IMR-90 (cell line): ENCODE measurements around the gene KIF5C. TPM values are rescaled to one million over a fixed set of nuclear protein-coding genes. Genes with fewer than 3 reads are reported as not detected.

Experiments
- ATAC-seq: fragments of 200-7000 bp; cut with Tn5 transposase; 2 replicates; pipeline ENCODE4 v1.9.1; 2020; ENCODE audit warnings: low read depth, mild to moderate bottlenecking, moderate library complexity
- BruUV-seq: library from RNA; stranded (reverse); fragments of 400-500 nt; replicated peaks from 2 replicates; lab custom pipeline; 2021; lab: Mats Ljungman, UMichigan
- CTCF ChIA-PET: fragments of 300-600 bp; formaldehyde crosslinking; extraction: SDS; loops from one replicate; lab custom pipeline; 2021; ENCODE audit warnings: antibody characterized with exemption; lab: Yijun Ruan, JAX
- POLR2A ChIA-PET: fragments of 300-600 bp; sonication (Branson Sonifier 250); formaldehyde crosslinking; loops from one replicate; lab custom pipeline; 2022; ENCODE audit warnings: antibody characterized with exemption; ENCODE audit not compliant: unreplicated experiment; lab: Charles Lee
- DNase-seq: peaks from one replicate; pipeline ENCODE4 v3.0.0; 2013
- H2AFZ ChIP-seq: replicated peaks from 2 replicates; pipeline ENCODE3; 2013; ENCODE audit warnings: low read length, mild to moderate bottlenecking; ENCODE audit not compliant: poor library complexity
- H2AK5ac ChIP-seq: 2 replicates; pipeline ENCODE4 v1.6.1; 2013; ENCODE audit warnings: low read depth, low read length, inconsistent platforms
- H2AK9ac ChIP-seq: replicated peaks from 2 replicates; pipeline ENCODE3; 2013; ENCODE audit warnings: mild to moderate bottlenecking, low read depth, low read length, moderate library complexity; ENCODE audit not compliant: poor library complexity
- H2BK120ac ChIP-seq: 2 replicates; pipeline ENCODE4 v1.6.1; 2013; ENCODE audit warnings: low read depth, low read length, inconsistent platforms
- H2BK15ac ChIP-seq: 3 replicates; pipeline ENCODE4 v1.6.1; 2013; ENCODE audit warnings: low read depth, low read length, inconsistent platforms
- H2BK20ac ChIP-seq: 2 replicates; pipeline ENCODE4 v1.6.1; 2013; ENCODE audit warnings: low read depth, mild to moderate bottlenecking, inconsistent platforms, low read length, moderate library complexity
- H2BK5ac ChIP-seq: 2 replicates; pipeline ENCODE4 v1.6.1; 2013; ENCODE audit warnings: mild to moderate bottlenecking, low read depth, low read length, inconsistent platforms; ENCODE audit not compliant: poor library complexity, severe bottlenecking
- H3K14ac ChIP-seq: replicated peaks from 2 replicates; pipeline ENCODE4 v1.6.1; 2013; ENCODE audit warnings: low read depth, low read length, inconsistent platforms
- H3K18ac ChIP-seq: 2 replicates; pipeline ENCODE4 v1.6.1; 2013; ENCODE audit warnings: low read depth, low read length, control low read depth
- H3K23ac ChIP-seq: 2 replicates; pipeline ENCODE4 v1.6.1; 2013; ENCODE audit warnings: low read depth, low read length, inconsistent platforms
- H3K27ac ChIP-seq: 2 replicates; pipeline ENCODE4 v1.5.1; 2013; ENCODE audit warnings: mild to moderate bottlenecking, control low read depth, low read length; ENCODE audit not compliant: insufficient read depth
- H3K27me3 ChIP-seq: 2 replicates; pipeline ENCODE4 v1.6.1; 2013; ENCODE audit warnings: low read length; ENCODE audit not compliant: control insufficient read depth, insufficient read depth
- H3K36me3 ChIP-seq: 2 replicates; pipeline ENCODE4 v1.6.1; 2013; ENCODE audit warnings: low read length, mixed read lengths; ENCODE audit not compliant: control insufficient read depth, insufficient read depth
- H3K4ac ChIP-seq: 2 replicates; pipeline ENCODE4 v1.6.1; 2013; ENCODE audit warnings: low read depth, low read length, inconsistent platforms
- H3K4me1 ChIP-seq: 2 replicates; pipeline ENCODE4 v1.6.1; 2013; ENCODE audit warnings: low read length, mixed read lengths; ENCODE audit not compliant: control insufficient read depth, insufficient read depth
- H3K4me2 ChIP-seq: 2 replicates; pipeline ENCODE4 v1.6.1; 2013; ENCODE audit warnings: low read depth, mild to moderate bottlenecking, control low read depth, low read length, moderate library complexity
- H3K4me3 ChIP-seq: 2 replicates; pipeline ENCODE4 v1.5.1; 2013; ENCODE audit warnings: low read depth, mild to moderate bottlenecking, control low read depth, low read length, moderate library complexity; ENCODE audit not compliant: insufficient read depth
- H3K56ac ChIP-seq: 2 replicates; pipeline ENCODE4 v1.6.1; 2013; ENCODE audit warnings: low read length, inconsistent platforms; ENCODE audit not compliant: insufficient read depth; ENCODE audit errors: extremely low read depth
- H3K79me1 ChIP-seq, 2 experiments: 2 replicates each; pipeline ENCODE4 v1.6.1; 2013; ENCODE audit warnings: low read length in 2 of 2, inconsistent platforms in 1 of 2, low read depth in 1 of 2
- H3K9ac ChIP-seq: 2 replicates; pipeline ENCODE4 v1.6.1; 2013; ENCODE audit warnings: low read depth, low read length, control low read depth
- H3K9me1 ChIP-seq: 2 replicates; pipeline ENCODE4 v1.6.1; 2013; ENCODE audit warnings: low read length, inconsistent platforms; ENCODE audit not compliant: insufficient read depth
- H3K9me3 ChIP-seq: 2 replicates; pipeline ENCODE4 v1.6.1; 2013; ENCODE audit warnings: low read length; ENCODE audit not compliant: control insufficient read depth, insufficient read depth
- H4K20me1 ChIP-seq: 2 replicates; pipeline ENCODE4 v1.6.1; 2013; ENCODE audit warnings: low read length, inconsistent platforms; ENCODE audit not compliant: insufficient read depth
- H4K5ac ChIP-seq: 2 replicates; pipeline ENCODE4 v1.6.1; 2013; ENCODE audit warnings: mild to moderate bottlenecking, low read depth, low read length, control low read depth
- H4K8ac ChIP-seq, 2 experiments: 2 replicates each; pipeline ENCODE4 v1.6.1; 2013; ENCODE audit warnings: low read depth in 2 of 2, low read length in 2 of 2, control low read depth in 1 of 2, inconsistent platforms in 1 of 2
- H4K91ac ChIP-seq: 2 replicates; pipeline ENCODE4 v1.6.1; 2013; ENCODE audit warnings: low read depth, low read length, inconsistent platforms; ENCODE audit not compliant: insufficient read depth
- MAFK ChIP-seq: IDR thresholded peaks from 2 replicates; pipeline ENCODE4 v1.6.1; 2012; ENCODE audit warnings: low read depth, low read length, improper control_type of control experiment
- MAZ ChIP-seq: IDR thresholded peaks from 2 replicates; pipeline ENCODE4 v1.6.1; 2012; ENCODE audit warnings: low read depth, mild to moderate bottlenecking, low read length, improper control_type of control experiment, moderate library complexity, borderline replicate concordance
- WGBS, 2 experiments: methylation state at CpG; one replicate each; pipeline versions ENCODE4 v1.1.5 to v1.1.7; 2013; ENCODE audit warnings: missing lambda C conversion rate in 2 of 2; ENCODE audit not compliant: insufficient read length in 1 of 2; ENCODE audit errors: extremely low coverage in 2 of 2; 5-methylcytosine and 5-hydroxymethylcytosine counted together
- dilution Hi-C: fragments of 300-500 bp; cut with HindIII; formaldehyde crosslinking; loops from one replicate; pipeline ENCODE4 v1.14.3; 2018; ENCODE audit warnings: low sequenced_read_pairs; ENCODE audit not compliant: unreplicated experiment
- in situ Hi-C: fragments of 300-500 bp; cut with MboI; formaldehyde crosslinking; loops from 3 replicates; pipeline ENCODE4 v1.14.3; 2019; ENCODE audit warnings: low sequenced_read_pairs, inconsistent platforms, mixed read lengths
- intact Hi-C: fragments of 100-400 bp; cut with micrococcal nuclease; formaldehyde crosslinking; loops from 2 replicates; pipeline ENCODE4 v1.10.0; 2022
- polyA plus RNA-seq, 3 experiments: library from polyadenylated mRNA; depleted of rRNA; stranded (reverse); fragments of >200 nt; gene quantifications; 2 replicates each; pipeline ENCODE4 v1.2.3, GENCODE V29; 2012; ENCODE audit warnings: low replicate concordance in 1 of 3
- total RNA-seq: library from RNA; depleted of rRNA; stranded (reverse); fragments of >200 nt; gene quantifications from 2 replicates; pipeline ENCODE4 v1.2.3, GENCODE V29; 2012

Gene KIF5C
- total and polyA plus RNA-seq, 2 of the 4 experiments (the other 2 are of a cell fraction): 0.10 to 0.18 TPM

DNA sequence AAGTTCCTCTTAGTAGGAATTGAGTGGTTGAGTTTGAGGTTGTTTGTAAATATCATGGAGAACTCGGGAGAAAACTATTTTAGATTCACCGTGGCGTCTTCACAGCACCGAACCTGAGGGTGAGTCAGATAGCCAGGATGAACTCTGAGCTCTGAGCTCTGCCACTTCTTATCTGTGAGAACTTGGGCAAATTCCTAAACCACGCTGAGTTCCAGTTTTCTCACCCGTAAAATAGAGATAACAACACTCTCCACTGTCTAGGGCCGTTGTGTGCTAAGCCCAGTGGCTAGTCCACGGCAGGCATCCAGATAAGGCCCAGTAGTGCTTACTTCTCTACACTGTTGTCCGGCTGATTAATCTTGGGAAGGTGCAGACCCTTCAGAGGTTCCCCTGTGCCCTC, 7.0 kb downstream of the KIF5C start:
- H4K20me1 ChIP-seq: no peaks in the 10 kb centered on the region
- no peak overlapping the region for H4K91ac ChIP-seq
- H2BK5ac ChIP-seq: no peak overlapping the region
- H3K9me1 ChIP-seq: no peaks in the 10 kb centered on the region
- intact Hi-C loops: no loop called here
- no peak overlapping the region for H3K4me3 ChIP-seq
- H3K14ac ChIP-seq: no peak overlapping the region
- no TSS peak for BruUV-seq
- DNase-seq (no peak), ATAC-seq (no peak)
- no peak overlapping the region for H2AK5ac ChIP-seq
- no peaks in the 10 kb centered on the region for H3K36me3 ChIP-seq
- dilution Hi-C loops: no loop called here
- H3K79me1 ChIP-seq: no peaks in the 10 kb centered on the region
- H3K18ac ChIP-seq: no peak overlapping the region
- in situ Hi-C loops: no loop called here
- H3K9me3 ChIP-seq: no peaks in the 10 kb centered on the region
- no peak overlapping the region for H3K4ac ChIP-seq
- ChIA-PET CTCF (no interaction called here), POLR2A (no interaction called here)
- WGBS, 2 experiments: 31% methylated on average over 4 of the region's 9 CpGs; no CpG with 5 or more reads in 1 of the 2 experiments
- H2BK20ac ChIP-seq: no peak overlapping the region
- H4K5ac ChIP-seq: no peak overlapping the region
- TF ChIP-seq MAZ: no peak
- no peak for TF ChIP-seq MAFK
- no peak overlapping the region for H3K56ac ChIP-seq
- no peak overlapping the region for H2AK9ac ChIP-seq
- H3K27ac ChIP-seq: no peak overlapping the region
- peaks cover 5% of the 10 kb centered on the region for H3K27me3 ChIP-seq
- no peak overlapping the region for H2BK120ac ChIP-seq
- H3K9ac ChIP-seq: no peak overlapping the region
- H3K4me1 ChIP-seq: no peaks in the 10 kb centered on the region
- no peak overlapping the region for H2AFZ ChIP-seq
- no peak overlapping the region for H3K23ac ChIP-seq
- H2BK15ac ChIP-seq: no peak overlapping the region
- no peak overlapping the region for H4K8ac ChIP-seq
- H3K4me2 ChIP-seq: no peak overlapping the region
